HTR-8/SVneo (cell line): ENCODE data around the gene SPON1.
A peak's percentile ranks its signal among the peaks of the same experiment; 100 is the strongest.

Experiments used
- DNase-seq: peaks from one replicate; pipeline ENCODE4 v3.0.0; 2011; ENCODE audit warnings: low spot score, mixed read lengths; ENCODE audit not compliant: insufficient read length
- FAIRE-seq: peaks from 2 replicates; lab custom pipeline; 2011; peaks lifted over from hg19 to GRCh38; lab: Jason Lieb, UNC

SPON1 gene

DNA sequence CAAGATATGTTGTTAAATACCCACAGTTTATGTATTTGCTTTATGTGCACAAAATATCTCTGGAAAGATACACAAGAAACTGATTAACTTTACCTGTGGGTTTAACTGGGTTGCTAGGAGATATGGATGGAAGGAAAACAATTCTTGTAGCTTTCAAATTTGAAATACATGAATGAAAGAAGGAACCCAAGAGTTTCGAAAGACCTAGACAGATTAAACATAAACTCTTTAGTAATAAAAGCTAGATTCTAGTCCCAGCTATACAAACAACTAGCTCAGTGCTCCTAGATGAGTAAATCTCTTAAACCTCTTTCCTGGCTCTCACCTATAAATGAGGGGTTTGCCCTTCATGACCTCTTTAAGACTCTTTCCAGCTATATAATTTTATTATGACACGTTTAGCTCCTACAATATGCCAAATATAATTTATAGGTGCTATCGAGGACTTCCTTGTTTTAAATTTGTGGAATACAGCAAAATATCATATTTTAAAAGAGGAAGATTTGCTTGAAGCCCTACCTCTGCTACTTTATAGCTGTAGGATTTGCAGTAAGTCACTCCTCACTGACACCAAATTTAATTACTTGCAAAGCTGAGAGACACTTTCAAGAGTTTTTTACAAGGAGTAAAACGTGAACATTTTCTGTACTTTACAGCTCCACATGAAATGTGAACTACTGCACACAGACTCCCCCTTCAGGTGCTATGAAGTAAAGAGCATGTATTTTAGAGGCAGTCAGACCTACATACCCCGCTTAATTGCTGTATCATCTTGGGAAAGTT is 345.8 kb downstream of the SPON1 start:
- FAIRE-seq (no peak), DNase-seq (peak; percentile 45)

- DNase-seq (no peak), FAIRE-seq (no peak)
Observed at GRCh38 chr11:14308897-14309387, 346.4 kb downstream of the SPON1 start.

DNA sequence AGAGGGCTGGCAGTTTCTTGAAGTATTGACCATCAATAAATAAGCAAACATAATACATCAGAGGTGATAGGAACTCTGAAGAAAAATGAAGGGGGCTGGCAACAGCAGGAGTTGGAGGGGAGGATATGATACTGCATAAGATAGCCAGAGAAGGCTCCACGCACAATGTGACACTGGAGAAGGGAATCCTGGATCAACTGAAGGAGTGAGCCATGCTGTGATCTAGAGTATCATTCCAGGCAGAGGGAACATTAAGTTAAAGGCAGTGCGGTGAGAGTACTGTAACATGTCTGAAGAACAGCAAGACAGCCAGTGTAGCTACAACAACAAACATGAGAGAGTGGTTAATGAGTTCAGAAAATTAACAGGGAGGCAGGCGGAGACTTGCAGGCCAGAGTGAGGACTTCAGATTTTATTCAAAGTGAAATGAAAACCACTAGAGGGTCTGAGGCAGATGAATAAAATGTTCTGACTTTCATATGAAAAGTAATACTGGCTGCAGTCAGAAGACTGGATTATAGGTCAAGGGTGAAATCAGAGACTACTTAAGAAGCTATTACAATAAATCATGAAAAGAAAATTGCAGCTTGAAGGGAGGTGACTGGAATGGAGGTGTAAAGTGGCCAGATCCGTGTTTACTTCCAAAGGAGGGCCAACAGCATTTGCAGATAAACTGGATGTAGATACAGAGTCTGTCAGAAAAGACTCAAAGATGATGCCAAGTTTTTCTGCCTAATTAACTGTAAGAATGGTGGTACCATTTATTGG is 347.1 kb downstream of the SPON1 start:
- FAIRE-seq (no peak), DNase-seq (no peak)

GRCh38 chr11:14310679-14311078 is 348.2 kb downstream of the SPON1 start:
- FAIRE-seq (no peak), DNase-seq (no peak)

DNA sequence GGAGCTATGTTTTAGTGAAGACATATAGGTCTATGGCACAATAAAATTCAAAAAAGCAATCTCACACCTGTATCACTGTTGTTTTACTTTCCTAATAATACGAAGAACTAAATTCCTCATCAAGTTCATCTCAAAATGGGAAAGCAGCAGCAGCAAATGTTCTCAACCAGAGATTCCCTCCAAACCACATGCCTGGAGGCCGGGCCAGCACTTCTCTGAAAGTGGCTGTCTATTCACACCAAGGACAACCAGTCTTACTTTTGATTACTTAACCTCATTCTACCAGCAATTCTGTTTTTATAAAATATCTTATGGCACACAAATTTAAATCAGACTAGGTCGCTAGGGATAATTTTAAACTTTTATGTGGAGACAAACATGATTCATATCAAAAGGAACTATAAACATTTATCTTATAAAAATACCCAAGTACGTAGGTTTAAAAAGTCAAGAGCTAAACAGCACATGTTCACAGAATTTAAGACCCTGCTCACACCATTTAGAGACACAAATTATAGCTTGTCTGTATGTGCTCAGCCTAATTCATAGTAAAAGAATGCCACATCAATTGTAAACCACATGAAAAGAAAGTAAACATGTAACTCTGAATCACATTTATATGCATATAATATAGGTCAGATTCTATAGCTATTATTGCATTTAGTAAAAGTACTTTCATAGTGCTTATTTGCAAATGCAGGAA is 350.4 kb downstream of the SPON1 start:
- DNase-seq (no peak), FAIRE-seq (no peak)

DNA sequence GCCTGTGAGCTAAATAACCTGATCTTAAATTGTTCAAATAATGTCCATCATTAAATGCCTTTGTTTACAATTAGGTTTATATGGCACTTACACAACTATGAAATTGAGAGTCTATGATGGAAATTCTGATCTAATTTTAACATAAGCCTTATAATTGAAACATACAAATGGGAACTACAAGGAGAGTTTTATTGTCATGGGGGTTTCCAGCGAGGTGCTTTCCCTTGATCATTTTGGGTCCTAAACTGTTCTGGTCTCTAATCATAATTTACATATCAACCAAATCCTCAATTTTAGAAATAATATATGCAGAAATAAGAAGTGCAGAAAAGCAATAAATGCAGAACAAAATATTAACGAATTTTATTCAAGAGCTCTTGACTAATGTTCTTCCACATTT is 351.6 kb downstream of the SPON1 start:
- DNase-seq = no peak
- no peak for FAIRE-seq

DNA sequence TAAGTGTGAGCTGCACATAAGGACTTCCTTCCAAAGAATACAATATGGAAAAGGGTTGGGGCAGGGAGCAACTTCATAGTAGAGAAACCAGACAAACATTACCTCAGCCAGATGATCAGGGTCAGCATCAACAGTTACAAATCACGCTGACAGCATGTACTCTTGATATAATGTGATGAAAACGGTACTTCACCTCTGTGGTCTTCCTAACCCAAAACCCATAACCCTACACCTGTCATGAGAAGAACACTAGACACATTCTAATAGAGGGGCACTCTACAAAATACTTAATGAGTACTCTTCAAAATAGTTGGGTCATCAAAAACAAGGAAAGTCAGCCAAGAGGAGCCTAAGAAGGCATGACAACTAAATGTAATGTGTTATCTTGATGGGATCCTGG is 352.6 kb downstream of the SPON1 start:
- FAIRE-seq (no peak), DNase-seq (no peak)
